SIG-M5 (cell line): ENCODE measurements around the gene PSME4.
"Not testable (repeated sequence)": the region's sequence is repeated elsewhere in the genome, so short reads cannot be mapped to it uniquely, and the experiment has no call there.

Experiments used
- DNase-seq: peaks from one replicate; lab custom pipeline; 2025; lab: John Stamatoyannopoulos, UW

PSME4 gene

GRCh38 chr2:53829273-53829979, 141.4 kb downstream of the PSME4 start:
- no peak for DNase-seq

GRCh38 chr2:53828331-53828730, 142.5 kb downstream of the PSME4 start:
- DNase-seq = no peak

GRCh38 chr2:53827398-53828175, 143.2 kb downstream of the PSME4 start:
- DNase-seq = no peak

- DNase-seq = no peak
Measured at GRCh38 chr2:53826587-53827397, 144.0 kb downstream of the PSME4 start.

- DNase-seq = no peak
Measured at GRCh38 chr2:53826030-53826410, 144.8 kb downstream of the PSME4 start.

- not testable (repeated sequence) for DNase-seq
Measured at GRCh38 chr2:53823639-53824038, 147.2 kb downstream of the PSME4 start.

GRCh38 chr2:53821810-53822209, 149.0 kb downstream of the PSME4 start:
- no peak for DNase-seq

- no peak for DNase-seq
Measured at GRCh38 chr2:53820711-53821110, 150.1 kb downstream of the PSME4 start.

- DNase-seq = no peak
Measured at GRCh38 chr2:53820048-53820447, 150.7 kb downstream of the PSME4 start.

- DNase-seq = no peak
Measured at GRCh38 chr2:53819634-53820033, 151.2 kb downstream of the PSME4 start.

GRCh38 chr2:53818854-53819435, 151.8 kb downstream of the PSME4 start:
- DNase-seq = no peak
